Measurements from ENCODE around the gene ZNF555. TPM values are rescaled to one million over a fixed set of nuclear protein-coding genes. Genes with fewer than 3 reads are reported as not detected.

The ZNF555 gene
- total and polyA plus RNA-seq, 2 of the 13 experiments (the other 11 are each of a cell fraction or from before 2014, with no cell fraction given), result 5.0 to 8.0 TPM

DNA sequence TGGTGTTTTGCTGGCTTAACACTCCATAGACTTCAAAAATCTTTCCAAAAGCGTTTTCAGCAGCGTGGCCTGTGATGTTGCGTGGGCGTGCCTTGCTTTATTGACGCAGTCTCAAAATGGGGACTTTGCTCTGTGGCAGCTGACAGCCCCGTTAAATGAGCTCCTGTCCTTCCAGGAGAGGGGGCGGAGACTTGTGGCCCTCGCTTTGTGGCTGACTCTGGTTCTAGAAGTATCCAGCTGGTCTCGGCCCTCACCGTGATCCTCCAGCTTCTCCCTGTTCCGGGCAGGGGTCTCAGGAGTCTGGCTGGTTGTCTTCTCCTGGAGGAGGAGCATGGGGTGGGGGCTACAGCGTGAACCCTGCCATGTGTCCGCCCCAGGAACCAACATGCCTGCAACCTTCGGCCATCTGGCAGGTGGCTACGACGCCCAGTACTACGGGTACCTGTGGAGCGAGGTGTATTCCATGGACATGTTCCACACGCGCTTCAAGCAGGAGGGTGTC lies 30.0 kb upstream of the ZNF555 start (continued):
- TF ChIP-seq, protein P1, sequence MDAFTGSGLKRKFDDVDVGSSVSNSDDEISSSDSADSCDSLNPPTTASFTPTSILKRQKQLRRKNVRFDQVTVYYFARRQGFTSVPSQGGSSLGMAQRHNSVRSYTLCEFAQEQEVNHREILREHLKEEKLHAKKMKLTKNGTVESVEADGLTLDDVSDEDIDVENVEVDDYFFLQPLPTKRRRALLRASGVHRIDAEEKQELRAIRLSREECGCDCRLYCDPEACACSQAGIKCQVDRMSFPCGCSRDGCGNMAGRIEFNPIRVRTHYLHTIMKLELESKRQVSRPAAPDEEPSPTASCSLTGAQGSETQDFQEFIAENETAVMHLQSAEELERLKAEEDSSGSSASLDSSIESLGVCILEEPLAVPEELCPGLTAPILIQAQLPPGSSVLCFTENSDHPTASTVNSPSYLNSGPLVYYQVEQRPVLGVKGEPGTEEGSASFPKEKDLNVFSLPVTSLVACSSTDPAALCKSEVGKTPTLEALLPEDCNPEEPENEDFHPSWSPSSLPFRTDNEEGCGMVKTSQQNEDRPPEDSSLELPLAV (CRISPR knock-in tag; conservative IDR thresholded peaks at IDR 0.05; ENCODE audit: low read depth), result no peak
- TF ChIP-seq MIXL1 (CRISPR knock-in tag; IDR thresholded peaks at IDR 0.05) (0 out of 2 replicates have a peak, but pooled peaks have one; percentile 33), IKZF4 (CRISPR knock-in tag; IDR thresholded peaks at IDR 0.05; ENCODE audit: borderline replicate concordance, low read depth, not compliant biosample characterization) (no peak), ZNF709 (CRISPR knock-in tag; IDR thresholded peaks at IDR 0.05) (peak; percentile 48; the same call in 1 of the 2 replicates), LCORL (IDR thresholded peaks at IDR 0.05) (no peak), LCORL (CRISPR knock-in tag; IDR thresholded peaks at IDR 0.05) (peak; percentile 49; the same call in 1 of the 2 replicates), NCOA2 (CRISPR knock-in tag; IDR thresholded peaks at IDR 0.05) (peak; percentile 39; the same call in 1 of the 2 replicates), MTA3 (CRISPR knock-in tag; IDR thresholded peaks at IDR 0.05) (no peak), ZBTB21 (CRISPR knock-in tag; IDR thresholded peaks at IDR 0.05) (no peak), PAXIP1 (CRISPR knock-in tag; conservative IDR thresholded peaks at IDR 0.05) (peak; percentile 83), SIX4 (CRISPR knock-in tag; IDR thresholded peaks at IDR 0.05) (0 out of 2 replicates have a peak, but pooled peaks have one; percentile 18)
- TF ChIP-seq, protein P2, sequence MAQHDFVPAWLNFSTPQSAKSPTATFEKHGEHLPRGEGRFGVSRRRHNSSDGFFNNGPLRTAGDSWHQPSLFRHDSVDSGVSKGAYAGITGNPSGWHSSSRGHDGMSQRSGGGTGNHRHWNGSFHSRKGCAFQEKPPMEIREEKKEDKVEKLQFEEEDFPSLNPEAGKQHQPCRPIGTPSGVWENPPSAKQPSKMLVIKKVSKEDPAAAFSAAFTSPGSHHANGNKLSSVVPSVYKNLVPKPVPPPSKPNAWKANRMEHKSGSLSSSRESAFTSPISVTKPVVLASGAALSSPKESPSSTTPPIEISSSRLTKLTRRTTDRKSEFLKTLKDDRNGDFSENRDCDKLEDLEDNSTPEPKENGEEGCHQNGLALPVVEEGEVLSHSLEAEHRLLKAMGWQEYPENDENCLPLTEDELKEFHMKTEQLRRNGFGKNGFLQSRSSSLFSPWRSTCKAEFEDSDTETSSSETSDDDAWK (CRISPR knock-in tag; IDR thresholded peaks at IDR 0.05), result no peak
- TF ChIP-seq, protein P3, sequence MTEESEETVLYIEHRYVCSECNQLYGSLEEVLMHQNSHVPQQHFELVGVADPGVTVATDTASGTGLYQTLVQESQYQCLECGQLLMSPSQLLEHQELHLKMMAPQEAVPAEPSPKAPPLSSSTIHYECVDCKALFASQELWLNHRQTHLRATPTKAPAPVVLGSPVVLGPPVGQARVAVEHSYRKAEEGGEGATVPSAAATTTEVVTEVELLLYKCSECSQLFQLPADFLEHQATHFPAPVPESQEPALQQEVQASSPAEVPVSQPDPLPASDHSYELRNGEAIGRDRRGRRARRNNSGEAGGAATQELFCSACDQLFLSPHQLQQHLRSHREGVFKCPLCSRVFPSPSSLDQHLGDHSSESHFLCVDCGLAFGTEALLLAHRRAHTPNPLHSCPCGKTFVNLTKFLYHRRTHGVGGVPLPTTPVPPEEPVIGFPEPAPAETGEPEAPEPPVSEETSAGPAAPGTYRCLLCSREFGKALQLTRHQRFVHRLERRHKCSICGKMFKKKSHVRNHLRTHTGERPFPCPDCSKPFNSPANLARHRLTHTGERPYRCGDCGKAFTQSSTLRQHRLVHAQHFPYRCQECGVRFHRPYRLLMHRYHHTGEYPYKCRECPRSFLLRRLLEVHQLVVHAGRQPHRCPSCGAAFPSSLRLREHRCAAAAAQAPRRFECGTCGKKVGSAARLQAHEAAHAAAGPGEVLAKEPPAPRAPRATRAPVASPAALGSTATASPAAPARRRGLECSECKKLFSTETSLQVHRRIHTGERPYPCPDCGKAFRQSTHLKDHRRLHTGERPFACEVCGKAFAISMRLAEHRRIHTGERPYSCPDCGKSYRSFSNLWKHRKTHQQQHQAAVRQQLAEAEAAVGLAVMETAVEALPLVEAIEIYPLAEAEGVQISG (CRISPR knock-in tag; IDR thresholded peaks at IDR 0.05), result no peak; the same call in 1 of the 2 replicates
- TF ChIP-seq, protein P4, sequence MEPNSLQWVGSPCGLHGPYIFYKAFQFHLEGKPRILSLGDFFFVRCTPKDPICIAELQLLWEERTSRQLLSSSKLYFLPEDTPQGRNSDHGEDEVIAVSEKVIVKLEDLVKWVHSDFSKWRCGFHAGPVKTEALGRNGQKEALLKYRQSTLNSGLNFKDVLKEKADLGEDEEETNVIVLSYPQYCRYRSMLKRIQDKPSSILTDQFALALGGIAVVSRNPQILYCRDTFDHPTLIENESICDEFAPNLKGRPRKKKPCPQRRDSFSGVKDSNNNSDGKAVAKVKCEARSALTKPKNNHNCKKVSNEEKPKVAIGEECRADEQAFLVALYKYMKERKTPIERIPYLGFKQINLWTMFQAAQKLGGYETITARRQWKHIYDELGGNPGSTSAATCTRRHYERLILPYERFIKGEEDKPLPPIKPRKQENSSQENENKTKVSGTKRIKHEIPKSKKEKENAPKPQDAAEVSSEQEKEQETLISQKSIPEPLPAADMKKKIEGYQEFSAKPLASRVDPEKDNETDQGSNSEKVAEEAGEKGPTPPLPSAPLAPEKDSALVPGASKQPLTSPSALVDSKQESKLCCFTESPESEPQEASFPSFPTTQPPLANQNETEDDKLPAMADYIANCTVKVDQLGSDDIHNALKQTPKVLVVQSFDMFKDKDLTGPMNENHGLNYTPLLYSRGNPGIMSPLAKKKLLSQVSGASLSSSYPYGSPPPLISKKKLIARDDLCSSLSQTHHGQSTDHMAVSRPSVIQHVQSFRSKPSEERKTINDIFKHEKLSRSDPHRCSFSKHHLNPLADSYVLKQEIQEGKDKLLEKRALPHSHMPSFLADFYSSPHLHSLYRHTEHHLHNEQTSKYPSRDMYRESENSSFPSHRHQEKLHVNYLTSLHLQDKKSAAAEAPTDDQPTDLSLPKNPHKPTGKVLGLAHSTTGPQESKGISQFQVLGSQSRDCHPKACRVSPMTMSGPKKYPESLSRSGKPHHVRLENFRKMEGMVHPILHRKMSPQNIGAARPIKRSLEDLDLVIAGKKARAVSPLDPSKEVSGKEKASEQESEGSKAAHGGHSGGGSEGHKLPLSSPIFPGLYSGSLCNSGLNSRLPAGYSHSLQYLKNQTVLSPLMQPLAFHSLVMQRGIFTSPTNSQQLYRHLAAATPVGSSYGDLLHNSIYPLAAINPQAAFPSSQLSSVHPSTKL (CRISPR knock-in tag; IDR thresholded peaks at IDR 0.05), result peak; percentile 57; the same call in 1 of the 2 replicates
- TF ChIP-seq, protein P5, sequence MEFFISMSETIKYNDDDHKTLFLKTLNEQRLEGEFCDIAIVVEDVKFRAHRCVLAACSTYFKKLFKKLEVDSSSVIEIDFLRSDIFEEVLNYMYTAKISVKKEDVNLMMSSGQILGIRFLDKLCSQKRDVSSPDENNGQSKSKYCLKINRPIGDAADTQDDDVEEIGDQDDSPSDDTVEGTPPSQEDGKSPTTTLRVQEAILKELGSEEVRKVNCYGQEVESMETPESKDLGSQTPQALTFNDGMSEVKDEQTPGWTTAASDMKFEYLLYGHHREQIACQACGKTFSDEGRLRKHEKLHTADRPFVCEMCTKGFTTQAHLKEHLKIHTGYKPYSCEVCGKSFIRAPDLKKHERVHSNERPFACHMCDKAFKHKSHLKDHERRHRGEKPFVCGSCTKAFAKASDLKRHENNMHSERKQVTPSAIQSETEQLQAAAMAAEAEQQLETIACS (CRISPR knock-in tag; IDR thresholded peaks at IDR 0.05), result no peak
